Heart left ventricle (tissue), 13 donors: ENCODE data around the gene VPS26C.

ENCODE experiments used
- POLR2A ChIP-seq, 2 donors: fragments of 450-650 bp; IDR thresholded peaks; one replicate each; pipeline ENCODE4 v1.6.1; 2017; ENCODE audit warnings: antibody characterized with exemption in 2 of 2, mild to moderate bottlenecking in 2 of 2, moderate library complexity in 2 of 2
- TF ChIP-seq, protein P1 (sequence below), 12 donors: fragments of 200-600 bp; sonication (generic) in 4 of 12; IDR thresholded peaks; one replicate each; pipeline versions ENCODE4 v1.5.0 to v1.8.0; 2018 to 2022; ENCODE audit warnings: antibody characterized with exemption in 12 of 12, mild to moderate bottlenecking in 5 of 12
- donor health status: ischemic (EF 13 %, LVEDD 7.1; RV severe dilation, severe dysfunction).
- donor health status: DM: no; HTN: yes; CAD: no.
- donor health status: DM: no; HTN: no; CAD: no.
- donor health status: ischemic (EF 25% LVEDD 6.9; RV normal size, moderate dysfunction).
- donor health status: ischemic (EF 25% LVEDD 5.7; RV mildly dilated, moderate dysfunction).
- donor health status: ischemic (EF 35%, LVEDD 5.7; RV mildly dilated, moderate dysfunction).
- donor health status: nonischemic (EF 11% LVEDD 7.7; RV severe dilation, severe dysfunction).
- donor health status: DM: yes; HTN: yes; CAD: no.
- donor health status: PGD.
- donor health status: ischemic (EF 29% LVEDD 5.4; RV normal size, mild dysfunction).
- donor health status: nonischemic (EF 23%, LVEDD 6.1; RV moderate dilation, normal function).

DNA sequence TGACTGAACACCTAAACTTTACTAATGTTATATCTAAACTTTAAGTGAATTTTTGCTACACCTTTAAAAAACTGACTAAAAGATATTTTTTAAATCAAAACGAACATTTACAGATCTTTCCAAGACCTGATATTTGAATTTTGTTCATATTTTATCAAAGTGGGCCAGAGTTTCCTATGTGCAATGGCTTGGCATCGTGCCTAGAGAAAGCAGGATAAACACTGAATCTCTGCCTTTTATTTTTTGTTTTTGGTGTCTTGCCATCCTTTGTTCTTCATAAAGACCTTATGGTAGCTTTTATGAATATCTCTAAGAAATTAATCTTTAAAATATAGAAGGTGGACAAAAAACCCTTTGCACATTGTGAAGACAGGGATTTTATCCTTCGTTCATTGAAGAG is 25.8 kb upstream of the VPS26C start:
- TF ChIP-seq, protein P1, sequence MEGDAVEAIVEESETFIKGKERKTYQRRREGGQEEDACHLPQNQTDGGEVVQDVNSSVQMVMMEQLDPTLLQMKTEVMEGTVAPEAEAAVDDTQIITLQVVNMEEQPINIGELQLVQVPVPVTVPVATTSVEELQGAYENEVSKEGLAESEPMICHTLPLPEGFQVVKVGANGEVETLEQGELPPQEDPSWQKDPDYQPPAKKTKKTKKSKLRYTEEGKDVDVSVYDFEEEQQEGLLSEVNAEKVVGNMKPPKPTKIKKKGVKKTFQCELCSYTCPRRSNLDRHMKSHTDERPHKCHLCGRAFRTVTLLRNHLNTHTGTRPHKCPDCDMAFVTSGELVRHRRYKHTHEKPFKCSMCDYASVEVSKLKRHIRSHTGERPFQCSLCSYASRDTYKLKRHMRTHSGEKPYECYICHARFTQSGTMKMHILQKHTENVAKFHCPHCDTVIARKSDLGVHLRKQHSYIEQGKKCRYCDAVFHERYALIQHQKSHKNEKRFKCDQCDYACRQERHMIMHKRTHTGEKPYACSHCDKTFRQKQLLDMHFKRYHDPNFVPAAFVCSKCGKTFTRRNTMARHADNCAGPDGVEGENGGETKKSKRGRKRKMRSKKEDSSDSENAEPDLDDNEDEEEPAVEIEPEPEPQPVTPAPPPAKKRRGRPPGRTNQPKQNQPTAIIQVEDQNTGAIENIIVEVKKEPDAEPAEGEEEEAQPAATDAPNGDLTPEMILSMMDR (IDR thresholded peaks at IDR 0.05), result no peak
- no peak for TF ChIP-seq POLR2A (IDR thresholded peaks at IDR 0.05)
